HAP-1 (cell line): ENCODE data around the gene MSANTD2.
A peak's percentile ranks its signal among the peaks of the same experiment; 100 is the strongest.

Source experiments
- DNase-seq, 2 experiments: peaks; one replicate each; pipeline ENCODE4 v3.0.0-alpha.2; 2016 to 2020; ENCODE audit warnings: low spot score in 2 of 2
- H3K27me3 ChIP-seq: fragments of 250-450 bp; sonication (Bioruptor Pico); 2 replicates; pipeline ENCODE4 v1.5.1; 2020; ENCODE audit warnings: low read depth, mild to moderate bottlenecking, moderate library complexity
- H3K36me3 ChIP-seq: fragments of 250-450 bp; sonication (Bioruptor Pico); replicated peaks from 2 replicates; pipeline ENCODE4 v1.5.1; 2020; ENCODE audit warnings: mild to moderate bottlenecking
- H3K4me1 ChIP-seq: fragments of 250-450 bp; sonication (Bioruptor Pico); 2 replicates; pipeline ENCODE4 v1.5.1; 2020; ENCODE audit warnings: mild to moderate bottlenecking
- H3K4me3 ChIP-seq: fragments of 250-450 bp; sonication (Bioruptor Pico); 2 replicates; pipeline ENCODE4 v1.5.1; 2020; ENCODE audit warnings: mild to moderate bottlenecking, moderate library complexity
- H3K9me3 ChIP-seq: fragments of 250-450 bp; sonication (Bioruptor Pico); 2 replicates; pipeline ENCODE4 v1.5.1; 2020; ENCODE audit warnings: mild to moderate bottlenecking, moderate library complexity
- in situ Hi-C: fragments of 300-500 bp; cut with MboI; formaldehyde crosslinking; loops from 3 replicates; pipeline ENCODE4 v1.14.3; 2020; ENCODE audit warnings: low sequenced_read_pairs, inconsistent platforms, mixed read lengths

Gene MSANTD2

GRCh38 chr11:124739479-124740276 lies 60.5 kb downstream of the MSANTD2 start, which contains the start of gene NRGN:
Gene NRGN (plus strand): TSS chr11:124739942. CDS start chr11:124740085, 143 bp downstream.
- peak; percentile 93 to 97 for DNase-seq
- peaks cover 3% of the 10 kb centered on the region; the same call in 1 of the 2 replicates for H3K27me3 ChIP-seq
- no peaks in the 10 kb centered on the region for H3K36me3 ChIP-seq
- H3K4me3 ChIP-seq: peak within 1 kb of the TSS; percentile 66
- in situ Hi-C loops: no loop called here
- H3K9me3 ChIP-seq: no peaks in the 10 kb centered on the region
- peaks cover 10% of the 10 kb centered on the region for H3K4me1 ChIP-seq

- Histone ChIP-seq H3K4me1 (peaks cover 10% of the 10 kb centered on the region), H3K36me3 (no peaks in the 10 kb centered on the region), H3K4me3 (no peak overlapping the region), H3K9me3 (no peaks in the 10 kb centered on the region), H3K27me3 (peaks cover 6% of the 10 kb centered on the region; the same call in 1 of the 2 replicates)
- in situ Hi-C loops: no loop called here
- DNase-seq: no peak
These were observed 61.3 kb downstream of the MSANTD2 start for GRCh38 chr11:124738713-124739478.

GRCh38 chr11:124737638-124738305 lies 62.4 kb downstream of the MSANTD2 start:
- H3K36me3 ChIP-seq: no peaks in the 10 kb centered on the region
- no peak for DNase-seq
- H3K27me3 ChIP-seq: peaks cover 6% of the 10 kb centered on the region; the same call in 1 of the 2 replicates

GRCh38 chr11:124736736-124737135 lies 63.5 kb downstream of the MSANTD2 start:
- Histone ChIP-seq H3K9me3 (no peaks in the 10 kb centered on the region), H3K27me3 (peaks cover 6% of the 10 kb centered on the region; the same call in 1 of the 2 replicates), H3K4me1 (peaks cover 10% of the 10 kb centered on the region), H3K4me3 (no peak overlapping the region), H3K36me3 (no peaks in the 10 kb centered on the region)
- DNase-seq: no peak
- in situ Hi-C loops: no loop called here

More at GRCh38 chr11:124737638-124738305, 62.4 kb downstream of the MSANTD2 start:
- Histone ChIP-seq H3K4me1 (peaks cover 10% of the 10 kb centered on the region), H3K9me3 (no peaks in the 10 kb centered on the region), H3K4me3 (no peak overlapping the region)
- in situ Hi-C loops: no loop called here

GRCh38 chr11:124732230-124732629 lies 68.0 kb downstream of the MSANTD2 start:
- Histone ChIP-seq H3K4me3 (no peak overlapping the region), H3K36me3 (no peaks in the 10 kb centered on the region), H3K9me3 (no peaks in the 10 kb centered on the region), H3K4me1 (no peaks in the 10 kb centered on the region), H3K27me3 (peaks cover 6% of the 10 kb centered on the region; the same call in 1 of the 2 replicates)
- no peak for DNase-seq
- in situ Hi-C loops: no loop called here

- in situ Hi-C loops: no loop called here
- H3K4me3 ChIP-seq: no peak overlapping the region
- peaks cover 2% of the 10 kb centered on the region; the same call in 1 of the 2 replicates for H3K27me3 ChIP-seq
- H3K36me3 ChIP-seq: no peaks in the 10 kb centered on the region
- DNase-seq: no peak
- H3K9me3 ChIP-seq: no peaks in the 10 kb centered on the region
- peaks cover 11% of the 10 kb centered on the region for H3K4me1 ChIP-seq
These were observed 70.6 kb downstream of the MSANTD2 start for GRCh38 chr11:124729571-124729970.

- Histone ChIP-seq H3K9me3 (no peaks in the 10 kb centered on the region), H3K27me3 (no peaks in the 10 kb centered on the region), H3K36me3 (no peaks in the 10 kb centered on the region), H3K4me3 (no peak overlapping the region), H3K4me1 (peaks cover 11% of the 10 kb centered on the region)
- in situ Hi-C loops: no loop called here
- DNase-seq: no peak
These were observed 72.1 kb downstream of the MSANTD2 start for GRCh38 chr11:124728134-124728533.

GRCh38 chr11:124727474-124727873 lies 72.7 kb downstream of the MSANTD2 start:
- DNase-seq: no peak
- H3K36me3 ChIP-seq: no peaks in the 10 kb centered on the region
- no peak overlapping the region for H3K4me3 ChIP-seq
- no peaks in the 10 kb centered on the region for H3K9me3 ChIP-seq
- in situ Hi-C loops: no loop called here
- peaks cover 11% of the 10 kb centered on the region for H3K4me1 ChIP-seq
- H3K27me3 ChIP-seq: peaks cover 3% of the 10 kb centered on the region; the same call in 1 of the 2 replicates

- H3K4me3 ChIP-seq: no peak overlapping the region
- H3K27me3 ChIP-seq: peaks cover 4% of the 10 kb centered on the region; the same call in 1 of the 2 replicates
- peaks cover 11% of the 10 kb centered on the region for H3K4me1 ChIP-seq
- no peaks in the 10 kb centered on the region for H3K9me3 ChIP-seq
- no peaks in the 10 kb centered on the region for H3K36me3 ChIP-seq
- in situ Hi-C loops: no loop called here
- no peak for DNase-seq
These were observed 74.5 kb downstream of the MSANTD2 start for GRCh38 chr11:124725719-124726105.

- H3K4me1 ChIP-seq: peaks cover 11% of the 10 kb centered on the region
- DNase-seq: peak in 1 of 2 experiments; percentile 50
- no peak overlapping the region for H3K4me3 ChIP-seq
- no peaks in the 10 kb centered on the region for H3K36me3 ChIP-seq
- peaks cover 4% of the 10 kb centered on the region; the same call in 1 of the 2 replicates for H3K27me3 ChIP-seq
- in situ Hi-C loops: no loop called here
- H3K9me3 ChIP-seq: no peaks in the 10 kb centered on the region
These were observed 75.1 kb downstream of the MSANTD2 start for GRCh38 chr11:124724979-124725718.

- H3K9me3 ChIP-seq: no peaks in the 10 kb centered on the region
- no peak overlapping the region for H3K4me3 ChIP-seq
- DNase-seq: no peak
- in situ Hi-C loops: no loop called here
- H3K4me1 ChIP-seq: peaks cover 13% of the 10 kb centered on the region
- no peaks in the 10 kb centered on the region for H3K36me3 ChIP-seq
- peaks cover 28% of the 10 kb centered on the region for H3K27me3 ChIP-seq
These were observed 78.0 kb downstream of the MSANTD2 start for GRCh38 chr11:124722176-124722575.

- in situ Hi-C loops: no loop called here
- Histone ChIP-seq H3K9me3 (no peaks in the 10 kb centered on the region), H3K27me3 (peaks cover 28% of the 10 kb centered on the region), H3K4me3 (no peak overlapping the region), H3K36me3 (no peaks in the 10 kb centered on the region), H3K4me1 (peaks cover 3% of the 10 kb centered on the region; the same call in 1 of the 2 replicates)
- DNase-seq: no peak
These were observed 80.7 kb downstream of the MSANTD2 start for GRCh38 chr11:124719534-124719933.

GRCh38 chr11:124718801-124719200 lies 81.4 kb downstream of the MSANTD2 start:
- in situ Hi-C loops: no loop called here
- Histone ChIP-seq H3K36me3 (no peaks in the 10 kb centered on the region), H3K4me1 (peaks cover 3% of the 10 kb centered on the region; the same call in 1 of the 2 replicates), H3K9me3 (no peaks in the 10 kb centered on the region), H3K27me3 (peaks cover 28% of the 10 kb centered on the region), H3K4me3 (no peak overlapping the region)
- DNase-seq: no peak
